ENCODE measurements around the gene XRCC3.

The XRCC3 gene

DNA sequence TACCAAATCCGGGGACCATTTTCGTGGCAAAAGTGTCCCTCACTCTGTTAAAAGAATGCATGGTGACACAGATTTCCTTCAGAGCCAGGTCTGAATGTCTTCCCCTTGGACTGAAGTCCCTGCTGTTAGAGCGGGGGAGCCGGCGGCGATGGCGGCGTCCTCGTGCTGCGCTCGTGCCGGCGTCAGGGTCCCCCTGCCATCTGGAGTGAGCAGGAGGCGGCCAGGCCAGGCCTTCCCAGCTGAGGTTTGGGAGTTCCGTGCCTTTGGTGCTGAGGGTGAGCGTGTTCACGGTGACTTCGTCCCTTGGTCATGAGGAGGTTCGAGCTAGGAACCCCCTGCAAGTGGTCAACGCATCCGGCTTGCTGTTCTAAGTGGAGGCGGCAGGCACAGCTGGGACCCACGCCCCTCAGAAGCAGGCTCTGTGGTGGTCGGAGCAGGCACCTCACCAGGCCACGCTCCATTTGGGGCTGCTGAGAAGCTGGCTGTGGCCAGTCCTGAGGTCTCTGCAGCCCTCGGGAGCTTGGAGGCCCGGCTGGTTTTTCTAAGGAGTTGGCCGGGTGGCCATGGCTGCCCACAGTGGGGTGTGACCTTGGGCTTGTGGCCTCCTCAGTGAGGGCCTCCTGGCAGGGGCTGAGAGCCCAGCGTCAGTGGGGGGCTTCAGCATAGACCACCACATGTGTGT lies 9.9 kb upstream of the XRCC3 start:
- Histone ChIP-seq H3F3A (ENCODE audit: insufficient read depth) (no peaks in the 10 kb centered on the region), H3K9me3 (ENCODE audit: insufficient read depth, low read length) (no peaks in the 10 kb centered on the region), H2AFZ (ENCODE audit: low read depth, low read length, severe bottlenecking) (no peak overlapping the region), H3K4me2 (ENCODE audit: low read depth, low read length, poor library complexity, severe bottlenecking) (no peak overlapping the region), H3K27me3 (ENCODE audit: low read length) (no peaks in the 10 kb centered on the region), H4K20me1 (ENCODE audit: low read depth, low read length) (no peaks in the 10 kb centered on the region), H3K79me2 (ENCODE audit: insufficient read depth, low read length) (peaks cover 46% of the 10 kb centered on the region), H3K27ac (ENCODE audit: low read depth, low read length) (no peak overlapping the region), H3K9me2 (replicated peaks; ENCODE audit: insufficient read depth, low read length) (no peaks in the 10 kb centered on the region), H3K4me3 (ENCODE audit: insufficient read depth, low read length, poor library complexity, severe bottlenecking) (no peak overlapping the region), H3K9ac (ENCODE audit: low read length) (no peak overlapping the region), H3K36me3 (ENCODE audit: low read length) (no peaks in the 10 kb centered on the region)
- TF ChIP-seq, protein P1, sequence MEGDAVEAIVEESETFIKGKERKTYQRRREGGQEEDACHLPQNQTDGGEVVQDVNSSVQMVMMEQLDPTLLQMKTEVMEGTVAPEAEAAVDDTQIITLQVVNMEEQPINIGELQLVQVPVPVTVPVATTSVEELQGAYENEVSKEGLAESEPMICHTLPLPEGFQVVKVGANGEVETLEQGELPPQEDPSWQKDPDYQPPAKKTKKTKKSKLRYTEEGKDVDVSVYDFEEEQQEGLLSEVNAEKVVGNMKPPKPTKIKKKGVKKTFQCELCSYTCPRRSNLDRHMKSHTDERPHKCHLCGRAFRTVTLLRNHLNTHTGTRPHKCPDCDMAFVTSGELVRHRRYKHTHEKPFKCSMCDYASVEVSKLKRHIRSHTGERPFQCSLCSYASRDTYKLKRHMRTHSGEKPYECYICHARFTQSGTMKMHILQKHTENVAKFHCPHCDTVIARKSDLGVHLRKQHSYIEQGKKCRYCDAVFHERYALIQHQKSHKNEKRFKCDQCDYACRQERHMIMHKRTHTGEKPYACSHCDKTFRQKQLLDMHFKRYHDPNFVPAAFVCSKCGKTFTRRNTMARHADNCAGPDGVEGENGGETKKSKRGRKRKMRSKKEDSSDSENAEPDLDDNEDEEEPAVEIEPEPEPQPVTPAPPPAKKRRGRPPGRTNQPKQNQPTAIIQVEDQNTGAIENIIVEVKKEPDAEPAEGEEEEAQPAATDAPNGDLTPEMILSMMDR (IDR thresholded peaks at IDR 0.05; ENCODE audit: insufficient read depth, low read length, poor library complexity, severe bottlenecking) = no peak
- no peak for TF ChIP-seq EZH2phosphoT487 (conservative IDR thresholded peaks at IDR 0.05; ENCODE audit: low read length)

DNA sequence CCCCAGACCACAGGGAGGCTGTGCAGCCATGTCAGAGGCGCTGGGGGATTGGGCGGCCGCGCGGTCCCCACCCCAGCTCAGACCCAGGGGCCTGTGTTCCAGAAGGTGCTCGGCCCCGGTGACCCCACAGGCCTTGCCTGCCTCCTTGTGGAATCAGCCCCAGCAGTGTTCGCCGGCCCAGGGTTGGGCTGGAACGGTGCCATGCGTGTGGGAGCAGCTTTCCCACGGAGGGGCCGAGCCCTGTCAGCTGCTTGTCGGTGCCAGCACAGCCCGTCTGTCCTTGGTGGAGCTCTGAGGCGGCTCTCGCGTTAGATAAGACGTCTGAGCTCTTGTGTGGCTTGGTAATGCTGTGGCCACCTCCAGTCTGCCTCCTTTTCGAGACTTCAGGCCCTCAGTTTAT lies 8.9 kb upstream of the XRCC3 start:
- Histone ChIP-seq H3K9ac (ENCODE audit: low read length) (no peak overlapping the region), H3K9me2 (replicated peaks; ENCODE audit: insufficient read depth, low read length) (no peaks in the 10 kb centered on the region), H3K27me3 (ENCODE audit: low read length) (no peaks in the 10 kb centered on the region), H3K79me2 (ENCODE audit: insufficient read depth, low read length) (peaks cover 56% of the 10 kb centered on the region), H3K36me3 (ENCODE audit: low read length) (no peaks in the 10 kb centered on the region), H3F3A (ENCODE audit: insufficient read depth) (no peaks in the 10 kb centered on the region), H3K27ac (ENCODE audit: low read depth, low read length) (no peak overlapping the region), H3K4me3 (ENCODE audit: insufficient read depth, low read length, poor library complexity, severe bottlenecking) (no peak overlapping the region), H4K20me1 (ENCODE audit: low read depth, low read length) (no peaks in the 10 kb centered on the region), H3K9me3 (ENCODE audit: insufficient read depth, low read length) (no peaks in the 10 kb centered on the region), H3K4me2 (ENCODE audit: low read depth, low read length, poor library complexity, severe bottlenecking) (no peak overlapping the region), H2AFZ (ENCODE audit: low read depth, low read length, severe bottlenecking) (no peak overlapping the region)
- TF ChIP-seq, protein P1 (IDR thresholded peaks at IDR 0.05; ENCODE audit: insufficient read depth, low read length, poor library complexity, severe bottlenecking) = no peak
- TF ChIP-seq EZH2phosphoT487 (conservative IDR thresholded peaks at IDR 0.05; ENCODE audit: low read length) = no peak

DNA sequence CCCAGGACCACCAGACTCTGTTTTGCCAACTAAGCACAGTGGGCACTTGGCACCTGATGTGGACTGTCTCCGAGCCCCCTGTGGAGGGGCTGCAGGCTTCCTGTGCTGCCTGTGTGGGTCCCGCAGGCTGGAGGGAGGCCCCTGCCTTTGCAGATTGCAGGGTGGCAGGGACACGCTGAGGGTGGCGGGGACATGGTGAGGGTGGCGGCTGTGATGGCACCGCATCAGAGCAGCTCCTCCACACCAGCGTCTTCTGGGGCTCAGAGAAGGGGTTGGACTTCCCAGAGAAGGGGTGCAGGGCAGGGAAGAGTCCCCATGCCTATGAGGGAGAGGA lies 8.5 kb upstream of the XRCC3 start:
- Histone ChIP-seq H3K36me3 (ENCODE audit: low read length) (no peaks in the 10 kb centered on the region), H3K27me3 (ENCODE audit: low read length) (no peaks in the 10 kb centered on the region), H3K9me2 (replicated peaks; ENCODE audit: insufficient read depth, low read length) (no peaks in the 10 kb centered on the region), H3K9ac (ENCODE audit: low read length) (no peak overlapping the region), H3K4me2 (ENCODE audit: low read depth, low read length, poor library complexity, severe bottlenecking) (no peak overlapping the region), H2AFZ (ENCODE audit: low read depth, low read length, severe bottlenecking) (no peak overlapping the region), H3K4me3 (ENCODE audit: insufficient read depth, low read length, poor library complexity, severe bottlenecking) (no peak overlapping the region), H3F3A (ENCODE audit: insufficient read depth) (no peaks in the 10 kb centered on the region), H3K27ac (ENCODE audit: low read depth, low read length) (no peak overlapping the region), H4K20me1 (ENCODE audit: low read depth, low read length) (no peaks in the 10 kb centered on the region), H3K9me3 (ENCODE audit: insufficient read depth, low read length) (no peaks in the 10 kb centered on the region), H3K79me2 (ENCODE audit: insufficient read depth, low read length) (peaks cover 59% of the 10 kb centered on the region)
- TF ChIP-seq, protein P1 (IDR thresholded peaks at IDR 0.05; ENCODE audit: insufficient read depth, low read length, poor library complexity, severe bottlenecking) = no peak
- TF ChIP-seq EZH2phosphoT487 (conservative IDR thresholded peaks at IDR 0.05; ENCODE audit: low read length) = no peak

All from SU-DHL-6 (cell line).